HEK293 (cell line): ENCODE data around the gene TTC34.

Experiments
- CTCF ChIP-seq: fragments of 450-650 bp; formaldehyde crosslinking; IDR thresholded peaks from 2 replicates; pipeline ENCODE4 v1.5.1; 2016; ENCODE audit warnings: missing biosample characterization, missing genetic modification characterization
- ELK4 ChIP-seq: IDR thresholded peaks from 2 replicates; pipeline ENCODE4 v1.6.1; 2011; ENCODE audit warnings: mild to moderate bottlenecking, low read depth, low read length, borderline replicate concordance
- GLIS2 ChIP-seq: fragments of 450-650 bp; formaldehyde crosslinking; IDR thresholded peaks from 2 replicates; pipeline ENCODE4 v1.5.1; 2016; ENCODE audit warnings: missing biosample characterization, missing genetic modification characterization
- KLF9 ChIP-seq: fragments of 450-650 bp; formaldehyde crosslinking; IDR thresholded peaks from 2 replicates; pipeline ENCODE4 v1.5.1; 2016; ENCODE audit warnings: missing biosample characterization, missing genetic modification characterization, low read depth
- REPIN1 ChIP-seq: fragments of 450-650 bp; formaldehyde crosslinking; IDR thresholded peaks from 2 replicates; pipeline ENCODE4 v1.5.1; 2017; ENCODE audit warnings: missing biosample characterization, missing genetic modification characterization, low read depth
- YY1 ChIP-seq: fragments of 450-650 bp; formaldehyde crosslinking; IDR thresholded peaks from 2 replicates; pipeline ENCODE4 v1.5.1; 2018; ENCODE audit warnings: missing biosample characterization, missing genetic modification characterization
- ZBTB1 ChIP-seq: fragments of 450-650 bp; formaldehyde crosslinking; IDR thresholded peaks from 2 replicates; pipeline ENCODE4 v1.5.1; 2016; ENCODE audit warnings: missing biosample characterization, missing genetic modification characterization
- ZBTB17 ChIP-seq: fragments of 450-650 bp; formaldehyde crosslinking; IDR thresholded peaks from 2 replicates; pipeline ENCODE4 v1.5.1; 2016; ENCODE audit warnings: missing biosample characterization, missing genetic modification characterization
- ZNF140 ChIP-seq: fragments of 450-650 bp; formaldehyde crosslinking; IDR thresholded peaks from 2 replicates; pipeline ENCODE4 v1.5.1; 2016; ENCODE audit warnings: missing biosample characterization, missing genetic modification characterization
- ZNF169 ChIP-seq: fragments of 450-650 bp; formaldehyde crosslinking; IDR thresholded peaks from 2 replicates; pipeline ENCODE4 v1.5.1; 2016; ENCODE audit warnings: missing biosample characterization, missing genetic modification characterization
- ZNF23 ChIP-seq: fragments of 450-650 bp; formaldehyde crosslinking; IDR thresholded peaks from 2 replicates; pipeline ENCODE4 v1.5.1; 2016; ENCODE audit warnings: missing biosample characterization, missing genetic modification characterization, borderline replicate concordance
- ZNF350 ChIP-seq: fragments of 450-650 bp; formaldehyde crosslinking; IDR thresholded peaks from 2 replicates; pipeline ENCODE4 v1.5.0; 2017; ENCODE audit warnings: missing biosample characterization, mild to moderate bottlenecking, missing genetic modification characterization

- TF ChIP-seq ELK4 (no peak), YY1 (tag by site-specific recombination) (no peak), ZBTB17 (no peak), REPIN1 (tag by site-specific recombination) (no peak), CTCF (tag by site-specific recombination) (no peak), ZNF169 (tag by site-specific recombination) (no peak), ZNF140 (no peak), GLIS2 (tag by site-specific recombination) (no peak), KLF9 (tag by site-specific recombination) (no peak), ZBTB1 (tag by site-specific recombination) (no peak), ZNF350 (tag by site-specific recombination) (no peak), ZNF23 (no peak)
Observed at GRCh38 chr1:2797741-2798016, 3.8 kb downstream of the TTC34 start.
